A549 (cell line): ENCODE results near the gene TBL1X. TPM values are rescaled to one million over a fixed set of nuclear protein-coding genes. Genes with fewer than 3 reads are reported as not detected.

Source experiments
- ATAC-seq, 2 experiments: fragments of 200-7000 bp in 1 of 2; fragments of >200 bp in 1 of 2; cut with Nextera tagmentation in 1 of 2; cut with Tn5 transposase in 1 of 2; 3 replicates each; pipeline versions ENCODE4 v1.8.0 to v1.9.1; 2018 to 2020; ENCODE audit warnings: mild to moderate bottlenecking in 1 of 2, moderate library complexity in 1 of 2
- CTCF ChIA-PET: fragments of 300-600 bp; sonication (Branson Sonifier 250); formaldehyde crosslinking; extraction: SDS; loops from one replicate; lab custom pipeline; 2021; ENCODE audit warnings: antibody characterized with exemption, inconsistent platforms; lab: Yijun Ruan, JAX
- POLR2A ChIA-PET: fragments of 350-600 bp; formaldehyde crosslinking; extraction: SDS; loops from one replicate; lab custom pipeline; 2021; ENCODE audit warnings: antibody characterized with exemption, inconsistent platforms; lab: Yijun Ruan, JAX
- DNase-seq, 2 experiments: peaks; one replicate each; pipeline versions ENCODE4 v3.0.0 to v3.0.0-alpha.2; 2011 to 2016; ENCODE audit warnings: low read depth in 1 of 2, low spot score in 1 of 2
- FAIRE-seq: peaks from 2 replicates; lab custom pipeline; 2011; peaks lifted over from hg19 to GRCh38; lab: Jason Lieb, UNC
- H3K27ac ChIP-seq, 2 experiments: fragments of >200 bp; sonication (Bioruptor Twin); formaldehyde crosslinking; 3 replicates each; pipeline ENCODE4 v1.5.1; 2016 to 2017
- H3K4me1 ChIP-seq: fragments of >200 bp; sonication (Bioruptor Twin); formaldehyde crosslinking; 3 replicates; pipeline ENCODE4 v1.6.1; 2016
- H3K4me2 ChIP-seq: fragments of >200 bp; sonication (Bioruptor Twin); formaldehyde crosslinking; 3 replicates; pipeline ENCODE4 v1.6.1; 2016
- H3K4me3 ChIP-seq: fragments of >200 bp; sonication (Bioruptor Twin); formaldehyde crosslinking; 3 replicates; pipeline ENCODE4 v1.5.1; 2016
- H3K9me3 ChIP-seq: fragments of >200 bp; sonication (Bioruptor Twin); formaldehyde crosslinking; 3 replicates; pipeline ENCODE4 v1.6.1; 2016
- BHLHE40 ChIP-seq: IDR thresholded peaks from 2 replicates; pipeline ENCODE4 v1.6.1; 2012; ENCODE audit warnings: low read depth, low read length, inconsistent platforms
- CBX2 ChIP-seq: fragments of 200-600 bp; sonication (generic); IDR thresholded peaks from 2 replicates; pipeline ENCODE4 v1.6.1; 2016; ENCODE audit warnings: low read depth, mild to moderate bottlenecking, borderline replicate concordance
- CEBPB ChIP-seq, 2 experiments: fragments of >200 bp in 1 of 2; sonication (Bioruptor Twin) in 1 of 2; formaldehyde crosslinking in 1 of 2; IDR thresholded peaks; 2 replicates each; pipeline ENCODE4 v1.6.1; 2012 to 2016
- CHD2 ChIP-seq: fragments of 150-350 bp; IDR thresholded peaks from 2 replicates; pipeline ENCODE4 v1.6.1; 2014; ENCODE audit warnings: low read length; ENCODE audit not compliant: partially characterized antibody
- ESRRA ChIP-seq: fragments of 150-350 bp; IDR thresholded peaks from 2 replicates; pipeline ENCODE4 v1.6.1; 2014; ENCODE audit warnings: mild to moderate bottlenecking, low read length, borderline replicate concordance
- FOSB ChIP-seq: fragments of 250-450 bp; sonication (Bioruptor Pico); IDR thresholded peaks from 2 replicates; pipeline ENCODE4 v1.5.0; 2020; ENCODE audit warnings: mild to moderate bottlenecking, moderate library complexity
- FOSL2 ChIP-seq, 2 experiments: fragments of 450-650 bp in 1 of 2; fragments of >200 bp in 1 of 2; sonication (Bioruptor Twin) in 1 of 2; formaldehyde crosslinking; IDR thresholded peaks; 2 replicates each; pipeline versions ENCODE4 v1.5.0 to v1.6.1; 2016 to 2020; ENCODE audit warnings: mild to moderate bottlenecking in 1 of 2, moderate library complexity in 1 of 2
- FOXS1 ChIP-seq: fragments of 250-450 bp; sonication (Bioruptor Pico); IDR thresholded peaks from 2 replicates; pipeline ENCODE4 v1.5.0; 2020; ENCODE audit warnings: mild to moderate bottlenecking, moderate library complexity
- GATA3 ChIP-seq: IDR thresholded peaks from 2 replicates; pipeline ENCODE4 v1.6.1; 2012; ENCODE audit warnings: borderline replicate concordance
- HOXA7 ChIP-seq: fragments of 250-450 bp; sonication (Bioruptor Pico); IDR thresholded peaks from 2 replicates; pipeline ENCODE4 v1.5.0; 2020; ENCODE audit warnings: mild to moderate bottlenecking, moderate library complexity
- HOXB13 ChIP-seq: fragments of 250-450 bp; sonication (Bioruptor Pico); IDR thresholded peaks from 2 replicates; pipeline ENCODE4 v1.5.0; 2020; ENCODE audit warnings: low read depth, mild to moderate bottlenecking, moderate library complexity
- JUN ChIP-seq, 2 experiments: fragments of >200 bp; sonication (Bioruptor Twin); formaldehyde crosslinking; IDR thresholded peaks; 2 replicates in 1 of 2; 3 replicates in 1 of 2; pipeline ENCODE4 v1.6.1; 2016 to 2017
- MYC ChIP-seq: IDR thresholded peaks from 2 replicates; pipeline ENCODE4 v1.6.1; 2012; ENCODE audit warnings: mild to moderate bottlenecking, inconsistent platforms, low read length, improper control_type of control experiment, borderline replicate concordance
- NPAS2 ChIP-seq: fragments of 250-450 bp; sonication (Bioruptor Pico); IDR thresholded peaks from 2 replicates; pipeline ENCODE4 v1.8.0; 2022; ENCODE audit warnings: mild to moderate bottlenecking, moderate library complexity, borderline replicate concordance
- POLR2A ChIP-seq: IDR thresholded peaks from 2 replicates; pipeline ENCODE4 v1.6.1; 2012; ENCODE audit warnings: mild to moderate bottlenecking, low read length
- RAD21 ChIP-seq, 2 experiments: fragments of >200 bp in 1 of 2; sonication (Bioruptor Twin) in 1 of 2; formaldehyde crosslinking in 1 of 2; IDR thresholded peaks in 1 of 2; conservative IDR thresholded peaks in 1 of 2; 2 replicates in 1 of 2; 3 replicates in 1 of 2; pipeline ENCODE4 v1.6.1; 2012 to 2018; ENCODE audit warnings: inconsistent platforms in 1 of 2
- RARB ChIP-seq: fragments of 250-450 bp; sonication (Bioruptor Pico); IDR thresholded peaks from 2 replicates; pipeline ENCODE4 v1.8.0; 2021; ENCODE audit warnings: mild to moderate bottlenecking, moderate library complexity
- SREBF2 ChIP-seq: fragments of 450-650 bp; IDR thresholded peaks from 2 replicates; pipeline ENCODE4 v1.6.1; 2014; ENCODE audit warnings: mild to moderate bottlenecking, moderate library complexity
- TP53 ChIP-seq: fragments of 250-450 bp; sonication (Bioruptor Pico); IDR thresholded peaks from 2 replicates; pipeline ENCODE4 v1.5.0; 2021; ENCODE audit warnings: mild to moderate bottlenecking, moderate library complexity
- ZC3H11A ChIP-seq: fragments of 450-650 bp; IDR thresholded peaks from 2 replicates; pipeline ENCODE4 v1.6.1; 2014; ENCODE audit warnings: antibody characterized with exemption, mild to moderate bottlenecking
- ZFP36 ChIP-seq: fragments of 450-650 bp; IDR thresholded peaks from 2 replicates; pipeline ENCODE4 v1.6.1; 2014; ENCODE audit warnings: borderline replicate concordance; ENCODE audit not compliant: partially characterized antibody
- WGBS: methylation state at CpG from one replicate; pipeline ENCODE4 v1.1.6; 2017; ENCODE audit errors: missing lambda C conversion rate; 5-methylcytosine and 5-hydroxymethylcytosine counted together
- polyA plus RNA-seq, 4 experiments: library from polyadenylated mRNA; depleted of rRNA in 3 of 4; stranded (reverse); fragments of >200 nt; fragmentation: RNase III in 1 of 4; extraction: RNeasy Plus Mini Kit Qiagen cat#74134 plus additional on column Dnase treatment in 1 of 4; gene quantifications; 2 replicates in 3 of 4; 3 replicates in 1 of 4; pipeline ENCODE4 v1.2.3, GENCODE V29; 2011 to 2017
- TF ChIP-seq, protein P1 (sequence below): fragments of 250-450 bp; sonication (Bioruptor Pico); IDR thresholded peaks from 2 replicates; pipeline ENCODE4 v1.5.0; 2020; ENCODE audit warnings: low read depth, mild to moderate bottlenecking, moderate library complexity
- TF ChIP-seq, protein P2 (sequence below): fragments of >200 bp; sonication (Bioruptor Twin); formaldehyde crosslinking; IDR thresholded peaks from 2 replicates; pipeline ENCODE4 v1.6.1; 2016

Gene TBL1X
- polyA plus RNA-seq, 2 of the 4 experiments (the other 2 are of a cell fraction), result 14.6 to 18.0 TPM

DNA sequence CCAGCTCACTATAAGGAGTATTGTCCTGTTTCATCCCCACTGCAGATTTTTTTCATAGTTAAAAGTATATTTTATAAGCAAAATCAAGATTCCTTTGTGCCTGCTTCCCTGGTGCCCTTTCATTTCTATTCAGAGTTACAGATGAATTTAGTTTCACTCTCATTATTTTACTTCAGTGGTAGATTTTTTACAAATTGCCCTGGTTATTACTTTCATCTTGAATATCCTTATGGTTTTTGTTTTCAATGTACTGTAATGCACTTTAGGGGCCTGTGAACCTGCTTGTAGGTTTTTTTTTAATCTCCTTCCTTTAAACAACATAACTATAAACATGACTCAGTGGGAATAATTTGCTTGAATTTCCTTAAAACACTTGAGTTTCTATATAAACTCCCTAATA is 174.0 kb downstream of the TBL1X start (continued):
- TF ChIP-seq TP53 (CRISPR knock-in tag), result no peak
- TF ChIP-seq, protein P1, sequence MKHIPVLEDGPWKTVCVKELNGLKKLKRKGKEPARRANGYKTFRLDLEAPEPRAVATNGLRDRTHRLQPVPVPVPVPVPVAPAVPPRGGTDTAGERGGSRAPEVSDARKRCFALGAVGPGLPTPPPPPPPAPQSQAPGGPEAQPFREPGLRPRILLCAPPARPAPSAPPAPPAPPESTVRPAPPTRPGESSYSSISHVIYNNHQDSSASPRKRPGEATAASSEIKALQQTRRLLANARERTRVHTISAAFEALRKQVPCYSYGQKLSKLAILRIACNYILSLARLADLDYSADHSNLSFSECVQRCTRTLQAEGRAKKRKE (CRISPR knock-in tag), result no peak
- TF ChIP-seq GATA3, result no peak
- no peak for TF ChIP-seq HOXB13
- no peak for TF ChIP-seq CHD2
- no peak for TF ChIP-seq ZFP36
- no peak for TF ChIP-seq POLR2A
- no peak for TF ChIP-seq FOXS1 (CRISPR knock-in tag)
- no peak for TF ChIP-seq RARB

DNA sequence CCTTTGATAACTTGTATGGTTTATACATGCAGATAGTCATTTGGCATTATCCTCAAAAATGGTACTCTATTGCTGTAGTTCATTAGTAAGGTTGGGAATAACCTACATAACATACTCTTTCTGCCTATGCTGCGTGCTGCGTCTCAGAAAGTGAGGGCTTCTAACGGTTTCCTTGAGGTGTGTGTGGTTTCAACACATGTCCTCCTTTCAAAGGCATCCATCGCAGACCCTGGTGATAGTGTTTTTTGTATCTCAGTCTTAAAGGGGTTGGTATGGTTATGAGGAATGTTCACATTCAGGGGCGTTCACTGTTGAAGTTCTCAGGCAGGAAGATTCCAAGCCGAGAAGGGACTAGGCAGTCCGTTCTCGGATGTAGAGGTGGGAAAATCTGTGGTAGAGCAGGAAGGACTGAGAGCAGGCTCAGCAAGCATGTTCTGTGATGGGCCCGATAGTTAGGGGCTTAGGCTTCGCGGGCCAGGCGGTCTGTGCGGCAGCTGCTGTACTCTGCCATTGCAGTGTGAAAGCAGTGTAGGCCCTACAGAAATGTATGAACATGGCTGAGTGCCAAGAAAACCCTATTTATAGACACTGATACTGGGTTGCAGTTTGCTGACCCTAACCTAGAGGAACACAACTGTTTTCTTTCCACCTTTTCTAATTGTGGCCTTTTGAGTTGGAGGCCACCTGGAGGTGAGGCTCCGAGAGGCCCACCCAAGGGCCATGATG is 177.6 kb downstream of the TBL1X start:
- Histone ChIP-seq H3K27ac (no peak overlapping the region), H3K4me3 (no peak overlapping the region), H3K4me2 (no peak overlapping the region), H3K9me3 (no peaks in the 10 kb centered on the region), H3K4me1 (no peaks in the 10 kb centered on the region)
- TF ChIP-seq CBX2 (no peak), JUN (IDR thresholded peaks at IDR 0.05) (no peak), HOXB13 (no peak), FOSB (no peak), CHD2 (no peak), FOSL2 (IDR thresholded peaks at IDR 0.05) (no peak), FOSL2 (CRISPR knock-in tag; IDR thresholded peaks at IDR 0.05) (no peak), MYC (no peak), GATA3 (no peak), RAD21 (conservative IDR thresholded peaks at IDR 0.05 in 1 of 2, IDR thresholded peaks at IDR 0.05 in 1 of 2) (no peak), SREBF2 (no peak), BHLHE40 (no peak), CEBPB (IDR thresholded peaks at IDR 0.05) (no peak), ESRRA (no peak)
- TF ChIP-seq, protein P2, sequence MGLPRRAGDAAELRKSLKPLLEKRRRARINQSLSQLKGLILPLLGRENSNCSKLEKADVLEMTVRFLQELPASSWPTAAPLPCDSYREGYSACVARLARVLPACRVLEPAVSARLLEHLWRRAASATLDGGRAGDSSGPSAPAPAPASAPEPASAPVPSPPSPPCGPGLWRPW, result no peak
- ChIA-PET CTCF (no interaction called here), POLR2A (no interaction called here)
- no peak for FAIRE-seq
- DNase-seq, result no peak
- WGBS, result 86% methylated on average over 13 of the region's 14 CpGs
- no peak for ATAC-seq

DNA sequence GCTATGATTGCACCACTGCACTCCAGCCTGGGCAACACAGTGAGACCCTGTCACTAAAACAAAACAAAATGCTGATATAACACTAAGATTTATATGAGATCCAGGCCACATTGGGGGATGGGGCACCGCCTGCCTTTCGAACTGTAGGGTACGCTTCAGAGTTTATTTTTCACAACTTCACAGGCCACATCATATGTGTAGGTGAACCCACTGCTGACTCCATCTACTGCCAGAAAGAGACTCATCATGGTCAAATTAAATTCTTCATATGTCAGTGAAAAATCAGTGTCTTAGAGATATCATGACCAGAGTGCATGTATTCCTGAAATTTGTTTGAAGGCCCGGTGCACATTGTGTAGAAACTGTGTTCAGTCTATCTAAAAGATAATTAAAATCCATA is 178.9 kb downstream of the TBL1X start:
- ATAC-seq, result no peak
- CTCF ChIA-PET, result no interaction called here

DNA sequence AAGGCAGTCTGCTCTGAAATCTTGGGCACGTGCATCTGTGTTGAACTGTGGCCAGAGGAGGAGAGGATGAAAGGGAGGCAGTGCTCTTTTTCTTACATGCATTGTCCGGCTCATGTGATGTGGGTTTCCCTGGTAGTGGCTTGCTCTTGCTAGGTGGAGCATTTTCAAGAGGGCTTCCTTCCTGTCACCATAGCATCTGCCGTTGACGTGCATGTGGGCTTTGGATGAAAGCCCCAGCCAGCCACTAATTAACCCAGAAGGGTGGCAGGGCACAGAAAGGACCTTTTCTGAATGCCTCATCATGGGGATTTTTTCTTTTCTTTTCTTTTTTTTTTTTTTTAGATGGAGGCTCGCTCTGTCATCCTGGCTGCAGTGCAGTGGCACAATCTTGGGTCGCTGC is 179.5 kb downstream of the TBL1X start:
- no peaks in the 10 kb centered on the region for H3K9me3 ChIP-seq
- no peak overlapping the region for H3K4me3 ChIP-seq
- 91% methylated on average over 6 of the region's 6 CpGs for WGBS
- FAIRE-seq (no peak), DNase-seq (no peak), ATAC-seq (no peak)
- no peaks in the 10 kb centered on the region for H3K4me1 ChIP-seq
- ChIA-PET POLR2A (no interaction called here), CTCF (no interaction called here)
- H3K27ac ChIP-seq, result no peak overlapping the region
- H3K4me2 ChIP-seq, result no peak overlapping the region
- no peak for TF ChIP-seq HOXA7 (CRISPR knock-in tag)

More for the DNA sequence above, 178.9 kb downstream of the TBL1X start:
- Histone ChIP-seq H3K27ac (no peak overlapping the region), H3K4me1 (no peaks in the 10 kb centered on the region), H3K4me2 (no peak overlapping the region), H3K9me3 (no peaks in the 10 kb centered on the region), H3K4me3 (no peak overlapping the region)
- no peak for FAIRE-seq
- POLR2A ChIA-PET, result no interaction called here
- DNase-seq, result no peak
- 92% methylated on average over 4 of the region's 4 CpGs for WGBS
- no peak for TF ChIP-seq CEBPB (IDR thresholded peaks at IDR 0.05)
- TF ChIP-seq NPAS2 (CRISPR knock-in tag), result no peak
- TF ChIP-seq ZC3H11A, result no peak
